ENCODE data around the gene PHYKPL. TPM values are rescaled to one million over a fixed set of nuclear protein-coding genes. Genes with fewer than 3 reads are reported as not detected.

PHYKPL gene
- total and polyA plus RNA-seq, 8 donors, result 22.9 to 262 (median 44.4) TPM

DNA sequence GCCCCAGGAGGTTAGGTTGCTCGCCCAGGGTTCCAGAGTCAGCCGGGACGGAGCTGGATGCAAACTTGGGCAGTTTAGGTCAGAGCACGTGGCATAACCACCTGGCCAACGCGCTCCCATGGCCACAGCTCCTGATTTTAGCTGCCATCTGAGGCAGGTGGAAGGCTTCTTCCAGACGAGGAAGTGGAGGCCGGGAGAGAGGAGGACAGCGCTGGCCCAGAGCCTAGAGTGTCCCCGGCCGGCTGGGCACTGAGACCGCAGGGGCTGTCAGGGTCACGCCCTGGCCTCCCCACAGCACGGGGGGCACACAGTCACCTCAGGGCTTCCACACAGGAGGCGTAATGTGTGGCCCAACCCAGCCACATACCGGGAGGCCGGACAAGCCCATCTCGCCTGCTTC, 16.1 kb upstream of the PHYKPL start:
- WGBS, 5 donors, result 78 to 94% (median 87%) methylated on average over 12 to 18 of the region's 18 CpGs
- Histone ChIP-seq H3K27me3 (no peaks in the 10 kb centered on the region), H3K36me3 (no peaks in the 10 kb centered on the region), H3K4me1 (no peaks in the 10 kb centered on the region), H3K27ac (no peak overlapping the region), H3K9me3 (no peaks in the 10 kb centered on the region), H3K4me3 (no peak overlapping the region)
- TF ChIP-seq, protein P1, sequence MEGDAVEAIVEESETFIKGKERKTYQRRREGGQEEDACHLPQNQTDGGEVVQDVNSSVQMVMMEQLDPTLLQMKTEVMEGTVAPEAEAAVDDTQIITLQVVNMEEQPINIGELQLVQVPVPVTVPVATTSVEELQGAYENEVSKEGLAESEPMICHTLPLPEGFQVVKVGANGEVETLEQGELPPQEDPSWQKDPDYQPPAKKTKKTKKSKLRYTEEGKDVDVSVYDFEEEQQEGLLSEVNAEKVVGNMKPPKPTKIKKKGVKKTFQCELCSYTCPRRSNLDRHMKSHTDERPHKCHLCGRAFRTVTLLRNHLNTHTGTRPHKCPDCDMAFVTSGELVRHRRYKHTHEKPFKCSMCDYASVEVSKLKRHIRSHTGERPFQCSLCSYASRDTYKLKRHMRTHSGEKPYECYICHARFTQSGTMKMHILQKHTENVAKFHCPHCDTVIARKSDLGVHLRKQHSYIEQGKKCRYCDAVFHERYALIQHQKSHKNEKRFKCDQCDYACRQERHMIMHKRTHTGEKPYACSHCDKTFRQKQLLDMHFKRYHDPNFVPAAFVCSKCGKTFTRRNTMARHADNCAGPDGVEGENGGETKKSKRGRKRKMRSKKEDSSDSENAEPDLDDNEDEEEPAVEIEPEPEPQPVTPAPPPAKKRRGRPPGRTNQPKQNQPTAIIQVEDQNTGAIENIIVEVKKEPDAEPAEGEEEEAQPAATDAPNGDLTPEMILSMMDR (IDR thresholded peaks at IDR 0.05), result no peak
- TF ChIP-seq EP300 (IDR thresholded peaks at IDR 0.05), result no peak
- TF ChIP-seq POLR2A (IDR thresholded peaks at IDR 0.05), result no peak
- no peak for DNase-seq
- intact Hi-C loops (cut with DNase I; ENCODE audit: low total_unique reads), result no loop called here

DNA sequence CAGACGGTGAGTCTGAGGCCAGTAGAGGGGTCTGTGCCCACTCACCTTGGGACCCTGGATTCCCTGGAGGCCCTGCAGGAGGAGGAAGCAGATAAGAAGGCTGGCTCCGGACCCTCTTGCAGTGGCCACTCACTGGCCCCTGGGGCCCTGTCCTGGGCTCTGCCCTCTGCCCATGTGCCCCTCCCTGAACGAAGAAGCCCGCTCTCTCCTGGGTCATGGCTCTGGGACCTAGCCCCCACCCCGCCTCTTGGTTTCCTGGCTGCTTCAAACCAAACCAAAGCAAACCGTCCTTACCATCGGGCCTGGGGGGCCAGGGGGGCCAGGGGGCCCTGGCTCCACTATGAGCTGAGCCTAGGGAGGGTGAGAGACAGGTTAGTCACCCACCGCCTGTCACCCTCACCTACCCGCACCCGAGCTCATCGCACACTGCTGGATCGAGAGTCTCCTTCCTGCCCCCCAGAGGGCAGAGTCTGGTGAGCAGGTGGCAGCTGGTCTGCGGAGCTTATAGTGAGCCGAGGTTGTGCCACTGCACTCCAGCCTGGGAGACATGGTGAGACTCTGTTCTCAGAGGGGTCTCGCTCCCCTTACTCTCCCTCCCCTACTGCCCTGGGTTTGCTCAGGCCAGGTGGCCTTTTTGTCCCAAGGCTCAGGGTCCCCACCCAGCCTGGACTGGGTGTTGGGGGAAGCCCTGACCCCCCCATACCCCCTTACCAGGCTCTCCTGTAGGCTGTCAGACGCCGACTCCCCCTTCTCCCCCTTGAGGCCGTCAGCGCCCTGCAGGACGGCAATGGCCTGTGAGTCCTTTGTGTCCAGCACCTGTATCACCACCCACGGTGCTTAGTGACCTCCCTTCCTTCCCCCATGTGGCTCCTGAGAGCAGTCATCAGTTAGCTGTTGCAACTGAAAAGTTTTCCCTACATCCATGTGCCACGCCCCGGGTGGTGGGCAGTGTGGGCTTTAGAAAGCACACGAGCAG, 15.2 kb upstream of the PHYKPL start:
- Histone ChIP-seq H3K27ac (no peak overlapping the region), H3K36me3 (no peaks in the 10 kb centered on the region), H3K4me1 (no peaks in the 10 kb centered on the region), H3K27me3 (no peaks in the 10 kb centered on the region), H3K4me3 (no peak overlapping the region), H3K9me3 (no peaks in the 10 kb centered on the region)
- no peak for DNase-seq
- 67 to 81% (median 69%) methylated on average over 21 to 24 of the region's 24 CpGs for WGBS, 5 donors
- TF ChIP-seq POLR2AphosphoS5 (IDR thresholded peaks at IDR 0.05) (no peak), EP300 (IDR thresholded peaks at IDR 0.05) (no peak), POLR2A (IDR thresholded peaks at IDR 0.05) (no peak)
- TF ChIP-seq, protein P1 (IDR thresholded peaks at IDR 0.05), result no peak
- intact Hi-C loops (cut with DNase I; ENCODE audit: low total_unique reads), result no loop called here

DNA sequence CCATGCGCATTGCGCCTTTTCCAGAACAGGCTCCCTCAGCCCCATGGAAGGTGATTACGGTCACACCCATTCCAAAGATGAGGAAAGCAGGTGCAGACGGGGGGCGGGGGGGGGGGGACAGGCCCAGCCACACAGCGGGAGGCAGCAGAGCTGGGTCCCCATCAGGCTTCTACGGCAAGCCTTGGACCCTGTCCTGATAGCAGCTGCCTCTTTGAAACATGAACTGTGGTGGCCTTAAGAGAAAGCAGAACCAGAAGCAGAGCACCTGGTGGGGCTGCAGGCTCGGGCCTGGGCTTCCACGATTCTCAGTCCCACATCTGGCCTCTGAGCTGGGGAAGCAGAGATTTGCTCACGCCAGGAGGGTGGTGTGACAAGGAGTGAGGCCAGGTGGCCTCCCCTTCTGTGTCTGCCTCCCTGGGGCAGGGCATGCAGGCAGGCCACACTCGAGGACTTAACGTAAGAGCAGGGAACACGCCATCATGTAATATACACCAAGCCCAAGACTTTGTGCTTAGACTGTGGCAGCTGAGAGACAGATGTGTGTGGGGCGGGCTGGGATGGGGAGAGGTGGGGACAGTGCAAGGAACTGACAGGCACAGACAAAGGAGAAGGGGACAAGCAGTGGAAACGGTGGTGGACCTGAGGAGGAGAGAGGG, 14.2 kb upstream of the PHYKPL start:
- Histone ChIP-seq H3K4me3 (no peak overlapping the region), H3K27ac (no peak overlapping the region), H3K36me3 (no peaks in the 10 kb centered on the region), H3K9me3 (no peaks in the 10 kb centered on the region), H3K27me3 (no peaks in the 10 kb centered on the region), H3K4me1 (no peaks in the 10 kb centered on the region)
- intact Hi-C loops (cut with DNase I; ENCODE audit: low total_unique reads), result no loop called here
- no peak for DNase-seq
- no peak for TF ChIP-seq POLR2AphosphoS5 (IDR thresholded peaks at IDR 0.05)
- no peak for TF ChIP-seq EP300 (IDR thresholded peaks at IDR 0.05)
- no peak for TF ChIP-seq POLR2A (IDR thresholded peaks at IDR 0.05)
- TF ChIP-seq, protein P1 (IDR thresholded peaks at IDR 0.05), result no peak
- WGBS, 5 donors, result 69 to 86% (median 79%) methylated on average over 15 of the region's 15 CpGs

DNA sequence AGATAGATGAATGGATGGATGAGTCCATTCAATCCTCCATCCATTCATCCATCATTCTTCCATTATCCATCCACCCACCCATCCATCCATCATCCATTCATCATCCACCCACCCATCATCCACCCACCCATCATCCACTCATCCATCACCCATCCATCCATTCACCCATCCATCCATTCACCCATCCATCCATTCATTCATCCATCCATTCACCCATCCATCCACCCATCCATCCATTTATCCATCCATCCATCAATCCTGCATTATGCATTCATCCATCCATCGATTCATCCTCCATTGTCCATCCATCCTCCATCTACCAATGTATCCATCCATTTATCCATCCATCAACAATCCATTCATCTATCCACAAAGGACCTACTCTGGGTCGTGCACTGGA, 12.8 kb upstream of the PHYKPL start:
- no peaks in the 10 kb centered on the region for H3K9me3 ChIP-seq
- no peak overlapping the region for H3K4me3 ChIP-seq
- H3K4me1 ChIP-seq, result peaks cover 0 to 8% (median 1%) of the 10 kb centered on the region in 4 donors
- no peaks in the 10 kb centered on the region for H3K27me3 ChIP-seq
- 78 to 87% (median 86%) methylated on average over 2 of the region's 2 CpGs for WGBS, 5 donors
- intact Hi-C loops (cut with DNase I; ENCODE audit: low total_unique reads), result no loop called here
- DNase-seq, result no peak
- no peak for TF ChIP-seq POLR2A (IDR thresholded peaks at IDR 0.05)
- TF ChIP-seq, protein P1 (IDR thresholded peaks at IDR 0.05), result no peak
- TF ChIP-seq EP300 (IDR thresholded peaks at IDR 0.05), result no peak
- no peak for TF ChIP-seq POLR2AphosphoS5 (IDR thresholded peaks at IDR 0.05)
- H3K36me3 ChIP-seq, result no peaks in the 10 kb centered on the region
- H3K27ac ChIP-seq, result no peak overlapping the region
